Measurements from ENCODE around the gene CCDC33.
A peak's percentile ranks its signal among the peaks of the same experiment; 100 is the strongest.

CCDC33 gene

DNA sequence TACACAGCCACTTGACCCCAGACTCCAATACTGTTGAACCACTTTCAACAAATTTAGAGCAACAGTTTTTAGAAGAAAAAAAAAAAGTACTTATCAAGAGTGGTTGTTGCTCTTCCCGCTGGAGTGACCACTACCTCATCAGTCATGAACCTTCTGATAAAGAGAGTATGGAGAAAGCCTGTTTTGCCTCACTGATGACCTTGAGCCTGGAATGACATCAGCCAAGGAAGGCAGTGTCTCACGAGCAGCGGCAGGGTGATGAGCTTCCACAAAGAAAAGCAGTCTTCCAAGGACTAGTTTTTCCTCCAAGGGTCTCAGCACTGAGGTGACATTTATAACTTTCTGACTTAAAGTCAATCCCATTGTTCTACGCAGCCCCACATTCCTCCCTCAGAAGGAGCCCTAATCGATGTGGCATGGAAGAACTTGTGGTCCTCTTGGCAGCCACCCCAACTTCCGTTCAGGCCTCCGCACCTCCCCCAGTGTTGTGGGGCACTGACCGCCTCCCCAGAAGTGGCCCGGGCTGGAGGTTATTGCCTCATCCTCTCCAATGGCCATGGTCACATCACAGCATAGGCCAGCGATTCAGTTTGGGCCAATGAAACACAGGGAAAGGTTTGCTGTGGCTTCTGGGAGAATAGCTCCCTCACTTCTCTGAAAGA, 133.1 kb downstream of the CCDC33 start:
- DNase-seq, result no peak

DNA sequence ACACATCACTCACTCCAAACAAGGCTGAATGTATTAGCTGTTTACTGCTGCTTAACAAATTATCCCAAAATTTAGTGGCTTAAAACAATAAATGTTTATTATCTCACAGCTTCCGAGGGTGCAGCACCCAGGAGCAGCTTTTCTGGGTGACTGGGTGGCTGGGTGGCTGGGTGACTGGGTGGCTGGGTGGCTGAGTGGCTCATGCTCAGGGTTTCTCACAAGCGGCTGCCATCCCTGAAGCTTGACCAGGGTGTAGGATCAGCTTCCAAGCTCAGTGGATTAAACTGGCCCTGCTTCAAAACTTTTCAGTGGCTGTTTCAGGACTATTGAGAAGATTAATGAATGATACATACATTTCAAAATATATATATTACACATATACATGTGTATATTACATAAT, 133.6 kb downstream of the CCDC33 start:
- DNase-seq, result no peak

DNA sequence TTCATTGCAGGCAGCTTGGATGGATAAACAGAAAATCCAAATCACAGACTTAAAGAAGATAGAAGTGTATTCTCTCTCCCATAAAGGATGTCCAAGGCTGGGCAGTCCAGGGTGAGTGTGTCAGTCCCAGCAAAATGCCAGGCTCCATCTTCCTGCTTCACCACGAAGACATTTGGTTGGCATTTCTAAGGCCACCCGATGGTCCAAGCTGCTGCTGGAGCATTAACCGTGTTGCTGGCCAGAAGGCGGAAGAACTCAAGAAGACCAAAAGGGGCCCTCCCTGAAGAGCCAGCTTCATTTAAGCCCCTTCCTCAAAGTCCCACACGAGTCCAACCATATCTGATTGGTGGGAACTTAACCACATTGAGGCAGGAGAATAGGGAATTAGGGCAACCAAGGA, 134.3 kb downstream of the CCDC33 start:
- no peak for DNase-seq

DNA sequence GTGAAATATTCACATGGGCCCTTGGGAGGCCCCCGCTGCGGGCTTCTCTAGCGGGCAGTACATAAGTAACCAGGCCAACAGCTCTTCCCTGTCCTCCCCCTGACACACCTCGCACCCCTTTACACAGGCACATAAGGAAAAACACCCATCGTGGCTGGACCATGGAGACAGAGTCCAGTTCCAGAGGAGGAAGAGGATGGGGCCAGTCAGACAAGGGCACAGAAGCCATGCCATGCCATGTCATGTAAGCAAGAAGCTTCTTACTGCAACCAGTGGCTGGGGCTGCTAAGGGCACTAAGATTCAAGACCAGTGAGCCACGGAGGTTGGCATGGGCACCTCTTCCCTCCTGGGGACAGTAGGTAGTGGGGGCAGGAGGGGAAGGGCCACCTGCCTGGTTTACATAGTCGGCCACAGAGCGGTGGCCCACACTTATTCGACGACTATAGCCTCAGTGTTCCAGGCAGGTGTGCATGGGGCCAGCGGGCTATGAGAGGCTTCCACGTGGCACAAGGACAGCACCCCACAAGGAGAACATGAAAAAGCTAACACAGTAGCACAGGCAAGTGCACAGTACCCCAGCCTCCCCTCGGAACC, 137.0 kb downstream of the CCDC33 start:
- no peak for DNase-seq

DNA sequence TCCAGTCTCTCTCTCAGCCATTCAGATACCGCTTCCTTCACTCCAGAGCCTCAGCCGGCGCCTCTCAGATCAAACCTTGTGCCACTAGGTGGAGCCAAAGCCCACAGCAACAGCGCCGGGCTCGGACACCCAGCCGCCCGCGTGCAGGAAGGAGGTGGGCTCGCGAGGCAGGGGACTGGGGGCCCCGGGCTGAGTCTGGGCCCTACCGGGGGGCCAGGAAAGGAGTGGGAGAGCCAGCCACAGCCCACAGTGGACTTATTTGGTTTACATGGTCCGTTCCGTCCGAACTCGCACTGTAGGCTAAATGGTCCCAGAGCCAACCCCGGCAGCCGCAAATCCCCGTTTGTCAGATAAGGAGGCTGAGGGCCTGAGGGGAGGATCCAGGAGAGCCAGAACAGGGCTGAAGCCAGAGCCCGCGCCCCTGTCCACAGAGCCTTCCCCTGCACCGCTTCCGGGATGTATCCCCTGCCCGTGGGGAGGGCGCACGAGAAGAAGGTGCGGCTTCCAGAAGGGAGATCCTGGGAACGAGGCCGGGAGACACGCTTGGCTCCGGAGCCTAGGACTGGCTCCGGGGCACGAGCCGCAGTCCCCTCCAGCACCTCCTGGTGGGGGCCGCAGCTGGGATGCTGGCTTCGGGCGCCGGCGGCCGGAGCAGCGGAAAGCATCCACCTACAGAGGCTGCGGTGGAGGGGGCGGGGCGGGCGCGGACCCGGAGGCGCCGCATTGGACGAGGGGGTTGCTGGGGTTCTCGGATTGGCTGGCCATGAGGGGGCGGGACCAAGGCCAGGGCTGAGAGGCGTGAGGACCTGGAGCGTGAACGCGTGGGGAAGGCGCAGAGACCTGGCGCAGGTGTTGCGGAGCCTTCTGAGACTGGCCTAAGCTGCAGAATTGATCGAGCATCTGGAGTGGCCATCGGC, 137.9 kb downstream of the CCDC33 start:
- DNase-seq, result peak; percentile 94

DNA sequence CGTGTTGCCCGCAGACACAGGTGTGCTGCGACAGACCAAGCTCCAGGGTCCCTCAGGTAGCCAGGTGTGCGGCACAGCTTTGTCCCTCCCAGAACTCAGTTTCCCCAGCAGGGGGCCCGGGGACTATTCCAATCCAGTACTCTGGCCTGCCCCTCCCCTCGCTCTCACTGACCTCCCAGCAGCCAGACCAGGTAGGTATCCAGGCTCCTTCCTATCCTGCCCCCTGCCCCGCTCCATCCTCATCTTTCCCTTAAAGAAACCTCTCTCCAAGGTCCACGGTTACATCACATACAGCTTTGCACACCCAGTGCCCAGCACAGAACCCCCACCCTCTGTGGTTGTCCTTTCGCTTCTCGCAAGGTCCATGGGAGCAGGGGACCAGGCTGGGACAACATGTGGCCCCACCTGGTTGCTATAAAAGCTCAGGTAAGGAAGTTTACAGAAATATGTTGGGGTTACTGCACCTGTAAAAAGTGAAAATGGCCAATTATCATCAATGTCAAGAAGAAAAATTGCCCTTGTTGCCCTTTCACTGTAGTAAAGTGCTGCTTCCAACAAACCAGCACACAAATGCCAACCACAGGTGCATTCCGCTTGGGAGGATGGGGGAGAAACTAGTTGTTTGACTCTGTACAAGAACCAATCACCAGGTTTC, 138.6 kb downstream of the CCDC33 start:
- no peak for DNase-seq

DNA sequence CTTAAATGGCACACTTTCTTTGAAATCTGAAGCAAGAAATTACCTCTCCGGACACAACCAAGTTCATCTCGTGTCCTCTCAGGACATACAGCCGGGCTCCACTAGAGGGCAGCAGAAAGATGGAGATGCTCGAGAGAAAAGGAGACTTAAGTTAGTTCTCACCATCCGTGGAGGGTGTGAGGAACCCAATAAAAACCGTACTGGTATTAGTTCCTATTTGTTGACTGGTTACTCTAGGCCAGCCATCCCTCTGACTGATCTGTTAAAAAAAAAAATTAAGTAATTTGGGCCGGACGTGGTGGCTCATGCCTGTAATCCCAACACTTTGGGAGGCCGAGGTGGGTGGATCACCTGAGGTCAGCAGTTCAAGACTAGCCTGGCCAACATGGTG, 139.2 kb downstream of the CCDC33 start:
- DNase-seq, result peak; percentile 79

DNA sequence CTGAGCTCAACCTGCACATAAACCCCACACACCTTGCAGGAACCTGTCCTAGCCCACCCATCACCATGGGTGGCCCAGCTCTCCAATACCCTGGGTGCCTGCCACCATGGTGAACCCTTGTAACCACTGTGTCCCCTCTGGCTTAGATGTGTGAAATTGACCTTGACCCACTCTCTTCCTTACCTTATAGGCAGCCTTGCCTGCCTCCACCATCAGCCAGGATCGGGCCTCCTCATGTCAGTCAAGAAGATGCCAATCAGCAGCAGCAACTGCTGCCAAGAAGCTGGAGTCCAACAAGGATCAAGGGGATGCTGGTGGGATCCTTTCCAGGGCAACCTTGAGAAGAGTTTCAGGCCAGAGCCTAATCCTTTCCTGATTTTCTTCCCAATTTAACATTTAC, 140.1 kb downstream of the CCDC33 start:
- no peak for DNase-seq

DNA sequence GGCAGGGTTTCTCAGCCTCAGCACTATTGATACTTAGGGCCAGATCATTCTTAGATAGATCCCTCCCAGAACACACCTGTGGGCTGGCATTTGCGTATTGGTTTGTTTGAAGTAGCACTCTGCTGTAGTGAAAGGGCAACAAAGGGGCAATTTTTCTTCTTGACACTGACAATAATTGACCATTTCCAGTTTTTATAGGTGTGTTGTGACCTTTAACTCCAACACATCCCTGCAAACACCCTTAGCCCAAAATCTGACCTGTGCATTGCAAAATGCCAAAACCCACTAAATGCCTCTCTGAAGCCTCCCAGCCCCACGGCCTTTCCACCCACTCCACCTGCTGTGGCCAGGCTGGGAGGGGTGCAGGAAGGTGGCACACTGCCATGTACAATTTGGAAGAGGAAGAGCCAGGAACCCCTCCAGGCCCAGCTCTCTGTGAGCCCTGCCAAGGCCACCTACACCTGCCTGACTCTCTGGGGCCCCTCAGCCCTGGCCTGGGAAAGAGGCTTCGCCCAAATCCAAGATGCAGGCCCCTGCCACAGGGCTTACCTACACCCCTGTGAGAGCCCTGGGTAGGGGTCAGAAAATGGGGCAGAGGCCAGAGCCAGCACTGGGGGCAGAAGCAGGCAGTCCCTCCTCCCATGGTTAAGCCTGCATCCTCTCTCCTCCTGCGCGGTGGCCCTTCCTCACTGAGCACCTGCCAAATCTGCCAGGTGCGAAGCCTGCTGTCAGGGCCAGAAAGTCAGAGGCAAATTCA, 140.9 kb downstream of the CCDC33 start:
- DNase-seq, result no peak

DNA sequence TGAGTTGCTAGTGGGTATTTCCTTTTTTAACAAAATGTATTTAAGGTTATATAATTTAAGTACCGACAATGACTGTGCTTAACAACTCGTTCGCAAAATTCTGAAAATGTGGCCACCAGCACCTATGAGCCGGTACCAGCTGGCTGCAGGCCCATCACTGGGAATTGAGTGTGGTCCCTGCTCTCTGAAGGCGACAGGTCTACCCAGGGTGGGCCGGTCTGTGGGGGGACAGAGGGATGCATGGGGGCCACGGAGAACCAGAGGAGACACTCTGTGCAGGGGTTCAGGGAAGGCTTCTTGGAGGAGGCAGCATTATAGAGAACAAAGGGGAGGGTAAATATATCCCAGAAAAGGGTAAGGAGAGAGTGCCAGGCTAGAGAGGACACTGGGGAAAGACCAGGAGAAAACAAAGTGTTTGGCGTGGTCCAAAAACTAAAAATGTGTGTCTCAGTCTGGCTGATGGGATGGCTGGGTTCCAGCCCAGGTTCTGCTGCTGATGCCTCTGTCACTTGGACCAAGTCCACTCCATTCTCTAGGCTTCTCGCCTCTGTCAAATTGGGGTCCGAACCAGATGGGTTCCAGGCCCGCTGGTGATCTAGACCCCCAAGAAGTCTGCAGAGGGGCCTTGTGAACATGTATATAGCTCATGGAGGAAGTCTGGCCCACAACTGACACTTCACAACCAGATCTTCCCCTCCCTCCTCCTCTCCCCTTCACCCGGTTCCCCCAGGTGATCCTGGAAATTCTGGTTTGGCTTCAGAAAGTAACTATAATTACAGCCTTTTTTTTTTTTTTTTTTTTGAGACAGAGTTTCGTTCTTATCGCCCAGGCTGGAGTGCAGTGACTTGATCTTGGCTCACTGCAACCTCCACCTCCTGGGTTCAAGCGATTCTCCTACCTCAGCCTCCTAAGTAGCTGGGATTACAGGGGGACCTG, 142.0 kb downstream of the CCDC33 start:
- DNase-seq, result no peak

DNA sequence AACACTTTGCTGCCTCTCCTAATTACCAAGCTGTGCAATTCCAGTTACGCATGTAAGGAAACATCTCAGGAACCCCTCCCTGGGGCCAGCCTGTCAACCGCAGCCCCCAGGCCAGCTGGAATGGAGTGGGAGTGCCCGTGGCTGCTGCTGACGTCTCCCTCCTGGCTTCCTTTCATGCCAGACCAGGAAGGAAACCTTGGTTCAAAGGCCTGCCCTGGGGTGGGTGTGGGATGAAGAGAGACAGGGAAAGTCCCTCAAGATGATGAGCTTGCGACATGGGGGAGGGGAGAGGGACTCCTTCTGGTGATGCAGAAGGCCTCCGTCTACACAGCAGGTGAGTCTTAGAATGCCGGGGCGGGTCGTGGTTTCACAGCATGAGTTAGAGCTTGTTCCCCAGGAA, 142.7 kb downstream of the CCDC33 start:
- DNase-seq, result no peak

DNA sequence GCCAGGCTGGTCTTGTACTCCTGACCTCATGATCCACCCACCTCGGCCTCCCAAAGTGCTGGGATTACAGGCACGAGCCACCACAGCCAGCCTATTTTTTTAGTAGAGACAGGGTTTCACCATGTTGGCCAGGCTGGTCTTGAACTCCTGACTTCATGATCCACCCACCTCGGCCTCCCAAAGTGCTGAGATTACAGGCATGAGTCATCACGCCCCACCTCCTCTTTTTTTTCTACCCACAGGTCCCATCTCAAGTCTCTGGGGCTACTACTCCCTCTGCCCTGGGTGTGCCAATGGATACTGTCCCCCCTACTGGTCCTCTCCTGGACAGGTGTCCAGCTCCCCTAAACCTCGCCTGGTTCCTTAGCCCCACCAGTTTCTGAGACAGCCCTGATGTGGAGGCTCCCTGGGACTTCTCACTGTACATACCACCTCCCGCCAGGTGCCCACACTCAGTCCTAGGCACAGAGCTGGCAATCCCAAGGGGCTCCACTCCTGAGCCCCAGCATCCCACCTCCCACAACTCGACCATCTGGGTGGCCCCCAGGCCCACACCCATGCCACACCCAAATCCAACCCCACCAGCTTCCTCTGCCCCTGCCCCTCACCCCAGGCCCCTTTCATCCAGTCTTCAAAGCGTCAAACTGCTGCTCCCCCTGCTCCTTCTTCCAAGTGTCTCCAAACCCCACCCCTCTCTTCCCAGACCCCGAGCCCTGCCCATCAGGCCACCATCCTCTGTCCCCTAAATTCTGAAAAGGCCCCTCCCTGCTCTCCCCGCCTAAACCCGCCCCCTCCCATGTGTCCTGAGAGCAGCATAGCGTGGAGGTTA, 144.4 kb downstream of the CCDC33 start:
- DNase-seq, result no peak

DNA sequence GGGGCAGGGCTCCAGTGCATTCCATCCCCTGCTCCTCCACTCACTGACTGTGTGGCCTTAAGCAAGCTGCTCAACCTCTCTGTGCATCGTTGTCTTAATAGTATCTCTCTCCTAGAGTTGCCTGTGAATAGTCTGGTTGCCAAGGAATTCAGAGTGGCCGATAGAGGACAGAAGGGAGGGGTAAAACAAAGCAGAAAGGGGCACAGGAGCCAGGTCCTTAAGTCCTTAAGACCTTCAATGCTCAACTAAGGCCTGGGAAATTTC, 145.0 kb downstream of the CCDC33 start:
- DNase-seq, result no peak

DNA sequence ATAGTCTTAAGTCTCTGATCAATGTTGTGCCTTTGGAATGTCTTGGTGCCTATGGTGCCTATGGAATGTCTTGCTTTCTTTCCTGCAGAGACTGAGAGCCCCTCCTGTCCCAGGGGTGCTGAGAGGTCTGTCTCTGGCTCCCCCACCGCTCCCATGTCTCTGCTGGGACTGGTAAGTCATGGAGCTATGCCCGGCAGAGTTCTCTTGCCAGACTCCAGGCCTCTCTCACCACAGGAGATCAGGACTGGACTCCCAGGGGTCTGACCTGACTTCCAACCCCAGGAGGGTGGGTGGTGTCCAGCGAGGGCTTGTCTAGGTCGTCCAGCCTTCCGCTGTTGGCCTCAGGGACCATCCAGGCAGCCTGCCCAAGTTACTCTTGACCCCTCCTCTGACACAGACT, 145.4 kb downstream of the CCDC33 start:
- DNase-seq, result no peak

DNA sequence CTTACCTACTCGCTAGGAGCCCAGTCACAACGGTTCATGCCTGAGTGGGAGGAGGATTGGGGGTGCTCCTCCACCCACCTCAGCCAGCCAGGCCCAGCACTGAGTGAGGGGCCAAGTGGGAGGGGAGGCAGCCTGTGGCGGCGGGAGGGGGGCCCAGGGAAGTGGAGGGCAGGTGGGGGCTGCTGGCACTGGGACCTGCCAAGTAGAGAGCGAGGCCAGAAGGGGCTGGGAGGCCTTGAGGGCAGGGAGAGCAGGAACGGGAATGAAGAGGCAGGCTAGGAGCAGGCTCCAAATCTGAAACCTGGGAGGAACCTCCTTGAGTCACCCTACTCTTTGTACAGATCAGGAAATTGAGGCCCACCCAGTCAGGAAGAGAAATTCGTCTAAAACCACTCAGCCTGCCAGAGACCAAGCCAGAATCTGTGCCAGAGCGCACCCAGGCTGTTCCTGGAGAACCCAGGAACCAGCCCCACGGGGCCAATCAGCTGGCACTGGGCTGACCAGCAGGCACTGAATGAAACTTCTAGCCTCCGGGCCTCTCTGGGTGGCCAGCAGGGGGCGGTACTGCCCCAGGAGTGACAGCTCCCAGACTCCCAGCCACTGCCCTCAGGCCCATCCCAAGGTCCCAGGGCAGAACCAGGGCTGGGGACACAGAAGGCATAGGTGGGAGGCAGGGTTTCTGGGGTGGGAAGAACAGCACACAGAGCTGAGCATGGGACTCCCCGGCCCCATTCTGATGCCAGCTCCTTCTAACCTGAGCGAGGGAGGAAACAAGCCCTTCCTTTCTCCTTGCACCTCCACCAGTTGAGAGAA, 146.1 kb downstream of the CCDC33 start:
- peak; percentile 77 for DNase-seq

DNA sequence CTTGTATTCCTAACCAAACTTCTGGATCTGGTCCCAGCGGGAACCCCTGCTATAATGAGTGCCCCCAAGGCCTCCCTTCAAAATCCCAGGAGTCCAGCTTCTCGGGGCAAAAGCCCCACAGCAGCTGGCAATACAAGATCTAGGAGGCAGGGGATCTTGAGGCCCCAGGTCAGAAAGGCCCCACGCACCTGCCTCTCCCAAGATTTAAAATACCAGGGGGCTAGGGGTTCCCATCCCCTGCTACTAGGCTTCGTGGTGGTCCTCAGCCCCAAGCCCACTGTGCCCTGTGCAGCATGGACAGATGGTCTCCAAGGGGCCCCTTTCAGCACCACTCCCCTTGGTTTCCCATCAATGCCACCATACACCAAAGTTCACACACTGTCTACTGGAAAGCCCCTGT, 147.2 kb downstream of the CCDC33 start:
- DNase-seq, result no peak

DNA sequence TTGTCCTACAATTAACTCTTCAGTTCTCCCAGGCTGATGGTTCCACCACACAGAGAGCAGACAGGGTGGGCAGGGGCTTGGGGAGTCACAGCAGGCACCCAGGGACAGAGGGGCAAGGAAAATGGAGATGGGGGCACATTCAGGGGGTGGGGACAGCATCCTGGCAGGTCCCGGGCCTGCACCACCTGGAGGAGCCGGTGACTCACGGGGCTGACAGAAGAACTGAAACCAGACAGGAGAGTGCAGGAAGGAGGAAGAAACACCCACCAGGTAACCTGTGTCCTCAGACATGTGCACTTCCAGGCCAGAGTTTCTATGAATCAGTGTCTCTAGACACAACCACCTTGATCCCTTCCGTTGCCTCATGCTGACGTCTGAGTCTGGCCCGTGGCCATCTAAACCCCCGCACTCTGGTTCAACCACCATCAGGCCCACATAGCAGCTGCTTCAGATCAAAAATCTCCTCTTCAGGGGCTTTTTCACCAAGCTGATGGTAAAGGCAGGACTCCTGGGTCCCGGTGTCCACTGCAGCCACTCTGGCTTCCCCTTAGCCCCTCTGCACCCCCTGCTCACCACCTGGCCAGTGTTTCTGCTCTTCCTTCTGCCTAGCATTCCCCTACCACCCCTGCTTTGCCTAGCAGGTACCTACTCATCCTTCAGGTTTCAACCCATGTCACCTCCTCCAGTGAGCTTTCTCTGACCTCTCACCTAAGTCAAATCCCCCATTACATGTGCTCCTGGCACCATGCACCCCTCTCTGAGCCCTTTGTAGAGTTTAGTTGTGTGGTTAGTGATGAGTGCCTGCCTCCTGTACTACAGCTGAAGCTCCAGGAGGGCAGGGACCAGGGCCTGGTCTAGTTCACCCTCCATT, 147.8 kb downstream of the CCDC33 start:
- peak; percentile 83 for DNase-seq

DNA sequence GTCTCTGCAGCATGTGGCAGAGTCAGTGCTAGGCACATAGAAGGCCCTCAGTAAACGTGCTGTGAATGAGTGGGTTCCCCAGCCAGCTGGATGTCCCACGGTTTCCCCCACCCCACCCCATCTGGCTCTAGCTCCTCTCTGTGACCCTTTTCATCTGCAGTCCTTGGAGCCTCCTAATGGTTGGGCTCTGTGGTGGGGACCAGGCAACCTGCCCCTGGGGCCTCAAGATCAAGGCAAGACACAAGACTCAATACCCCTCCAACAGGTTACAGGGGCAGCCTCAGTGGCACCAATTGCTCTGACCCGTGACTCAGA, 148.4 kb downstream of the CCDC33 start:
- no peak for DNase-seq
